HG02610 (cell line): ENCODE measurements around the gene LMNTD2.

ENCODE experiments used
- ATAC-seq: cut with Tn5 transposase; IDR thresholded peaks from one replicate; pipeline ENCODE4 v1.9.1; 2021; ENCODE audit warnings: mild to moderate bottlenecking, moderate library complexity; ENCODE audit not compliant: unreplicated experiment

The LMNTD2 gene

GRCh38 chr11:568306-569157, 8.0 kb upstream of the LMNTD2 start:
- ATAC-seq = peak; percentile 81

- no peak for ATAC-seq
Measured at GRCh38 chr11:567629-568292, 7.2 kb upstream of the LMNTD2 start.

GRCh38 chr11:567011-567628, 6.6 kb upstream of the LMNTD2 start:
- no peak for ATAC-seq

GRCh38 chr11:565921-566509, 5.5 kb upstream of the LMNTD2 start:
- ATAC-seq = no peak

- ATAC-seq = no peak
Measured at GRCh38 chr11:563812-564578, 3.5 kb upstream of the LMNTD2 start.

GRCh38 chr11:563066-563811, 2.7 kb upstream of the LMNTD2 start:
- no peak for ATAC-seq

GRCh38 chr11:562046-562645, 1.6 kb upstream of the LMNTD2 start:
- no peak for ATAC-seq

GRCh38 chr11:561148-562003, 838 bp upstream of the LMNTD2 start:
- peak; percentile 25 for ATAC-seq

- no peak for ATAC-seq
Measured at GRCh38 chr11:559712-560304, 730 bp downstream of the LMNTD2 start.

GRCh38 chr11:559020-559620, 1.4 kb downstream of the LMNTD2 start:
- ATAC-seq = no peak

GRCh38 chr11:558503-558902, 2.0 kb downstream of the LMNTD2 start:
- ATAC-seq = no peak

GRCh38 chr11:557328-558132, 3.0 kb downstream of the LMNTD2 start:
- no peak for ATAC-seq

- no peak for ATAC-seq
Measured at GRCh38 chr11:556662-557256, 3.8 kb downstream of the LMNTD2 start.

GRCh38 chr11:555780-556661, 4.5 kb downstream of the LMNTD2 start:
- ATAC-seq = no peak

GRCh38 chr11:555227-555779, 5.2 kb downstream of the LMNTD2 start:
- ATAC-seq = no peak
